DOHH2 (cell line): ENCODE results near the gene KHDC4.

Experiments
- EZH2phosphoT487 ChIP-seq: fragments of 200-600 bp; sonication (generic); IDR thresholded peaks from 2 replicates; pipeline ENCODE4 v1.6.1; 2017; ENCODE audit warnings: borderline replicate concordance, mild to moderate bottlenecking, antibody characterized with exemption, low read length, moderate library complexity, mixed read lengths
- TF ChIP-seq, protein P1 (sequence below): fragments of 200-600 bp; sonication (generic); IDR thresholded peaks from one replicate; pipeline ENCODE4 v1.5.1; 2014; ENCODE audit warnings: antibody characterized with exemption, mild to moderate bottlenecking, low read depth, low read length; ENCODE audit not compliant: poor library complexity, severe bottlenecking

DNA sequence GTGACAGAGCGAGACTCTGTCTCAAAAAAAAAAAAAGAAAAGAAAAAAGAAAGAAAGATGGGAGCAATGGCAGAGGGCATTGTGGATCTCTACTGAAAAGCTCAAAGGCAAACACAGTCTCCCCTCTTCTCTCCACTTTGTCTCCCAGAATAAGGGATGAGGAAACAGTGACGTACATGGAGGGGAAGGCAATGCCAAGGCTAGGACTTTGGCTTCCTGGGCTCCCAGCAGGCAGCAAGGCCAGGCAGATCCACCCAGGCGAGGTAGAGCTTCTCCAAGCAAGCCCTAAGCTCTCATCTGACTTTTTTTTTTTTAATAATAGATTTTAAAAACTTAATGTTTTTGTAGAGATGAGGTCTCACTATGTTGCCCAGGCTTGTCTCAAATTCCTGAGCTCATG lies 39.5 kb upstream of the KHDC4 start:
- TF ChIP-seq, protein P1, sequence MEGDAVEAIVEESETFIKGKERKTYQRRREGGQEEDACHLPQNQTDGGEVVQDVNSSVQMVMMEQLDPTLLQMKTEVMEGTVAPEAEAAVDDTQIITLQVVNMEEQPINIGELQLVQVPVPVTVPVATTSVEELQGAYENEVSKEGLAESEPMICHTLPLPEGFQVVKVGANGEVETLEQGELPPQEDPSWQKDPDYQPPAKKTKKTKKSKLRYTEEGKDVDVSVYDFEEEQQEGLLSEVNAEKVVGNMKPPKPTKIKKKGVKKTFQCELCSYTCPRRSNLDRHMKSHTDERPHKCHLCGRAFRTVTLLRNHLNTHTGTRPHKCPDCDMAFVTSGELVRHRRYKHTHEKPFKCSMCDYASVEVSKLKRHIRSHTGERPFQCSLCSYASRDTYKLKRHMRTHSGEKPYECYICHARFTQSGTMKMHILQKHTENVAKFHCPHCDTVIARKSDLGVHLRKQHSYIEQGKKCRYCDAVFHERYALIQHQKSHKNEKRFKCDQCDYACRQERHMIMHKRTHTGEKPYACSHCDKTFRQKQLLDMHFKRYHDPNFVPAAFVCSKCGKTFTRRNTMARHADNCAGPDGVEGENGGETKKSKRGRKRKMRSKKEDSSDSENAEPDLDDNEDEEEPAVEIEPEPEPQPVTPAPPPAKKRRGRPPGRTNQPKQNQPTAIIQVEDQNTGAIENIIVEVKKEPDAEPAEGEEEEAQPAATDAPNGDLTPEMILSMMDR: no peak
- TF ChIP-seq EZH2phosphoT487: no peak
